GM12892 (cell line): ENCODE results near the gene JAZF1.

Experiments used
- DNase-seq: peaks from one replicate; pipeline ENCODE4 v3.0.0; 2011; ENCODE audit not compliant: insufficient read length
- FAIRE-seq: peaks from 2 replicates; lab custom pipeline; 2011; peaks lifted over from hg19 to GRCh38; lab: Jason Lieb, UNC
- POLR2A ChIP-seq: IDR thresholded peaks from 2 replicates; pipeline ENCODE4 v1.6.1; 2011; ENCODE audit warnings: low read depth, low read length, control low read depth
- POLR2AphosphoS5 ChIP-seq: IDR thresholded peaks from 2 replicates; pipeline ENCODE4 v1.6.1; 2011; ENCODE audit warnings: low read depth, low read length, control low read depth
- TAF1 ChIP-seq: IDR thresholded peaks from 2 replicates; pipeline ENCODE4 v1.6.1; 2011; ENCODE audit warnings: low read depth, mild to moderate bottlenecking, control low read depth, low read length, borderline replicate concordance

The JAZF1 gene

GRCh38 chr7:27846388-27846787, 334.2 kb downstream of the JAZF1 start:
- DNase-seq, result no peak
- no peak for FAIRE-seq
- TF ChIP-seq TAF1 (no peak), POLR2A (no peak), POLR2AphosphoS5 (no peak)

- DNase-seq, result no peak
Measured at GRCh38 chr7:27843584-27844305, 336.9 kb downstream of the JAZF1 start.

GRCh38 chr7:27842851-27843250, 337.7 kb downstream of the JAZF1 start:
- FAIRE-seq (no peak), DNase-seq (no peak)
- TF ChIP-seq POLR2AphosphoS5 (no peak), POLR2A (no peak), TAF1 (no peak)

More at GRCh38 chr7:27843584-27844305, 336.9 kb downstream of the JAZF1 start:
- no peak for FAIRE-seq
- TF ChIP-seq POLR2AphosphoS5, result no peak
- no peak for TF ChIP-seq TAF1
- TF ChIP-seq POLR2A, result no peak

GRCh38 chr7:27842094-27842692, 338.4 kb downstream of the JAZF1 start:
- TF ChIP-seq POLR2A (no peak), TAF1 (no peak), POLR2AphosphoS5 (no peak)
- DNase-seq (no peak), FAIRE-seq (no peak)

- FAIRE-seq (no peak), DNase-seq (no peak)
- TF ChIP-seq POLR2AphosphoS5, result no peak
- no peak for TF ChIP-seq TAF1
- TF ChIP-seq POLR2A, result no peak
Measured at GRCh38 chr7:27840760-27841364, 339.7 kb downstream of the JAZF1 start.

GRCh38 chr7:27840313-27840712, 340.3 kb downstream of the JAZF1 start:
- TF ChIP-seq TAF1 (no peak), POLR2AphosphoS5 (no peak), POLR2A (no peak)
- DNase-seq, result no peak
- FAIRE-seq, result no peak

GRCh38 chr7:27839099-27839498, 341.5 kb downstream of the JAZF1 start:
- DNase-seq, result no peak
- TF ChIP-seq TAF1 (no peak), POLR2AphosphoS5 (no peak), POLR2A (no peak)
- no peak for FAIRE-seq

- FAIRE-seq, result no peak
Measured at GRCh38 chr7:27836536-27836935, 344.1 kb downstream of the JAZF1 start.

GRCh38 chr7:27835376-27835775, 345.2 kb downstream of the JAZF1 start:
- TF ChIP-seq POLR2A (no peak), POLR2AphosphoS5 (no peak), TAF1 (no peak)
- no peak for FAIRE-seq
- DNase-seq, result no peak

More at GRCh38 chr7:27836536-27836935, 344.1 kb downstream of the JAZF1 start:
- TF ChIP-seq TAF1, result no peak
- no peak for TF ChIP-seq POLR2A
- no peak for TF ChIP-seq POLR2AphosphoS5
- no peak for DNase-seq

GRCh38 chr7:27834179-27834921, 346.2 kb downstream of the JAZF1 start:
- FAIRE-seq (no peak), DNase-seq (no peak)
- TF ChIP-seq POLR2AphosphoS5 (no peak), POLR2A (no peak), TAF1 (no peak)

- no peak for TF ChIP-seq POLR2AphosphoS5
- TF ChIP-seq TAF1, result no peak
- no peak for TF ChIP-seq POLR2A
- DNase-seq (no peak), FAIRE-seq (no peak)
Measured at GRCh38 chr7:27826357-27826756, 354.2 kb downstream of the JAZF1 start.
